ENCODE data around the gene ARR3. TPM values are rescaled to one million over a fixed set of nuclear protein-coding genes. Genes with fewer than 3 reads are reported as not detected.
A peak's percentile ranks its signal among the peaks of the same experiment; 100 is the strongest.

The ARR3 gene
- not detected for total RNA-seq
- not detected for polyA plus RNA-seq
- long read RNA-seq, donor 1: 0 reads
- long read RNA-seq, donor 2: 0 reads
- long read RNA-seq, donor 3: 0 reads

- no peaks in the 10 kb centered on the region for H3K36me3 ChIP-seq
- no peak within 1 kb of the TSS for H3K27ac ChIP-seq
- DNase-seq: no peak
- H3K4me1 ChIP-seq: no peaks in the 10 kb centered on the region
- no peak for ATAC-seq
- no peak within 1 kb of the TSS for H3K4me3 ChIP-seq
- no peaks in the 10 kb centered on the region for H3K9me3 ChIP-seq
- H3K27me3 ChIP-seq: peaks cover 0 to 11% (median 0%) of the 10 kb centered on the region in 7 donors
- intact Hi-C loops (cut with DNase I): no loop called here
- no peak for TF ChIP-seq CTCF (IDR thresholded peaks at IDR 0.05)
Measured at GRCh38 chrX:70268034-70268433, at the start of gene ARR3. Gene ARR3, plus strand, starts transcription at chrX:70268334. Its CDS starts 1,052 bp downstream, at chrX:70269386.

- H3K4me1 ChIP-seq: no peaks in the 10 kb centered on the region
- peaks cover 0 to 47% (median 0%) of the 10 kb centered on the region in 7 donors for H3K27me3 ChIP-seq
- ATAC-seq: peak in 1 of 8 donors; percentile 31
- no peak overlapping the region for H3K4me3 ChIP-seq
- no peak overlapping the region for H3K27ac ChIP-seq
- intact Hi-C loops (cut with DNase I): no loop called here
- H3K36me3 ChIP-seq: no peaks in the 10 kb centered on the region
- 57 to 61% methylated on average over 5 of the region's 5 CpGs for WGBS, 2 donors
- peaks cover 0 to 5% (median 0%) of the 10 kb centered on the region in 11 donors for H3K9me3 ChIP-seq
- peak in 1 of 2 donors; percentile 12 for DNase-seq
- no peak for TF ChIP-seq CTCF (IDR thresholded peaks at IDR 0.05)
Measured at GRCh38 chrX:70219938-70220764, 48.0 kb upstream of the ARR3 start.

- intact Hi-C loops (cut with DNase I): no loop called here
- H3K27me3 ChIP-seq: peaks cover 0 to 29% (median 0%) of the 10 kb centered on the region in 7 donors
- no peak overlapping the region for H3K4me3 ChIP-seq
- H3K9me3 ChIP-seq: no peaks in the 10 kb centered on the region
- DNase-seq: no peak
- ATAC-seq: no peak
- H3K4me1 ChIP-seq: no peaks in the 10 kb centered on the region
- H3K36me3 ChIP-seq: no peaks in the 10 kb centered on the region
- H3K27ac ChIP-seq: no peak overlapping the region
- no peak for TF ChIP-seq CTCF (IDR thresholded peaks at IDR 0.05)
Measured at GRCh38 chrX:70226048-70226447, 42.1 kb upstream of the ARR3 start.

- Histone ChIP-seq H3K36me3 (no peaks in the 10 kb centered on the region), H3K4me1 (no peaks in the 10 kb centered on the region), H3K4me3 (no peak overlapping the region), H3K27me3 (peaks cover 0 to 29% (median 0%) of the 10 kb centered on the region in 7 donors), H3K27ac (no peak overlapping the region), H3K9me3 (no peaks in the 10 kb centered on the region)
- intact Hi-C loops (cut with DNase I): no loop called here
- no peak for TF ChIP-seq CTCF (IDR thresholded peaks at IDR 0.05)
- DNase-seq (no peak), ATAC-seq (no peak)
- 90 to 91% methylated on average over 2 of the region's 2 CpGs for WGBS, 2 donors
Measured at GRCh38 chrX:70226687-70227086, 41.4 kb upstream of the ARR3 start.
